ENCODE results near the gene ZNRF3. TPM values are rescaled to one million over a fixed set of nuclear protein-coding genes. Genes with fewer than 3 reads are reported as not detected.

Gene ZNRF3
- total RNA-seq, 2 donors from 2014 or later, result 7.8 to 8.6 TPM

DNA sequence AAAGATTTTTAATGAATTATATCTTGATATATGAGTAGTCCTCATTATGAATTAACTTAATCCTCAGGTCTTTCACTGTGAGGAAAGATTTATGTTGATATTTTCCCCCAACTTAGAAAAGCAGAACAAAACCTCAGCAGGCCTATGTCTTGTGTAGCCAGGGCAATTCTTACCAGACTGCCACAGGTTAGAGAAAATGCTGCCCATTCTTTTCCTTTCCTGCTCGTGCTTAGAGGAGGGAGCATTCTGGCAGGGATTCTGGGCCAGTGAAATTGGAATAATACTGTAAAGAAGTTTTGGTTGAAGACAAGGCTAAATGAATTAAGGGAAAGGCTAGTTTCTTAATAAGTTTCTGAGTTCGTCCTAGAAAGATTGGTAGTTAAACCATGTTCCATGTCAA, 56.6 kb downstream of the ZNRF3 start:
- ATAC-seq, result no peak
- intact Hi-C loops (cut with DNase I), result no loop called here
- no peaks in the 10 kb centered on the region for H3K27me3 ChIP-seq
- no peak overlapping the region for H3K4me3 ChIP-seq
- H3K4me1 ChIP-seq, result peaks cover 19% of the 10 kb centered on the region
- TF ChIP-seq, protein P1, sequence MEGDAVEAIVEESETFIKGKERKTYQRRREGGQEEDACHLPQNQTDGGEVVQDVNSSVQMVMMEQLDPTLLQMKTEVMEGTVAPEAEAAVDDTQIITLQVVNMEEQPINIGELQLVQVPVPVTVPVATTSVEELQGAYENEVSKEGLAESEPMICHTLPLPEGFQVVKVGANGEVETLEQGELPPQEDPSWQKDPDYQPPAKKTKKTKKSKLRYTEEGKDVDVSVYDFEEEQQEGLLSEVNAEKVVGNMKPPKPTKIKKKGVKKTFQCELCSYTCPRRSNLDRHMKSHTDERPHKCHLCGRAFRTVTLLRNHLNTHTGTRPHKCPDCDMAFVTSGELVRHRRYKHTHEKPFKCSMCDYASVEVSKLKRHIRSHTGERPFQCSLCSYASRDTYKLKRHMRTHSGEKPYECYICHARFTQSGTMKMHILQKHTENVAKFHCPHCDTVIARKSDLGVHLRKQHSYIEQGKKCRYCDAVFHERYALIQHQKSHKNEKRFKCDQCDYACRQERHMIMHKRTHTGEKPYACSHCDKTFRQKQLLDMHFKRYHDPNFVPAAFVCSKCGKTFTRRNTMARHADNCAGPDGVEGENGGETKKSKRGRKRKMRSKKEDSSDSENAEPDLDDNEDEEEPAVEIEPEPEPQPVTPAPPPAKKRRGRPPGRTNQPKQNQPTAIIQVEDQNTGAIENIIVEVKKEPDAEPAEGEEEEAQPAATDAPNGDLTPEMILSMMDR (IDR thresholded peaks at IDR 0.05), result no peak
- H3K27ac ChIP-seq, result no peak overlapping the region
- H3K9me3 ChIP-seq, result no peaks in the 10 kb centered on the region
- no peaks in the 10 kb centered on the region for H3K36me3 ChIP-seq (replicated peaks in 1 of 2; ENCODE audit: insufficient read depth in 1 of 2, low read depth in 2 of 2)
- DNase-seq, result no peak
- WGBS, 2 donors, result 51 to 64% methylated on average over 2 of the region's 2 CpGs

DNA sequence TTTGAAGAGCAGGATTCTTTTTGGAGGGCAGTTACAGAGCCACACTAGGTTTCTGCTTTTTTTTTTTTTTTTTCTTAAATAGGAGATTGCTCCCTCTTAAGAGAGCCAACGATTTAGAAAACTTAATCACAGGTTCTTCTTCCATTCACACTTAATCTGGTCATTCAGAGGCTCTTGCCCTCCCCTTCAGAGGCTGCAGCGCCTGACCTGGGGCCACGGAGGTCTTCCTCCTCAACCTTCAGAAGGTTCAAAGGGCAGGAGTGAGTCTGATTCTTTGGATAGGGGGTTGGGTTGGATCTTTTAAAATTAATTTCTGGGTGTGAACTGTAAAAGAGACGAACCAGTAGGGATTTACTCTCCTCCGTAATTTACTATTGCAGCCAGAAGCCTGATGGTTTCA, 57.1 kb downstream of the ZNRF3 start:
- Histone ChIP-seq H3K27ac (no peak overlapping the region), H3K4me1 (peaks cover 19% of the 10 kb centered on the region)
- WGBS, 2 donors, result 70 to 71% methylated on average over 5 of the region's 5 CpGs

DNA sequence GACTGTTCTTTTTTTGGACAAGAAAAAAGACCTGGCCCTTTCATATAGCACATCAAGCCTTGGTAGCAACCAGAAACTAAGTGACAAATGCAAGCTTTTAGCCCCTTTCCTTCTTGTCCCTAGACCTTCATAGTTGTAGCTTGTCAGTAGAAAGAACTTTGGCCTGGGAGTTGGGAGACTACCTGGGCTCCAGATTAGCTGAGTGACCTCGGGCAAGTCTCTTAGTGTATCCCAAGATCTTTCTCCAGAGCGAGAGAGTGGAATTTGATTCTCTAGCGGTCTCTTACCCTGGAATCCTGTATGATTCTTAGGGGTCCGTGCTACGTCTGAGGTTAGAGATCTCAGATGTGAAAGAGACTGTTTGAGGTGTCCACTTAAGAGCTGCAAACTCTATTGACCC, 59.0 kb downstream of the ZNRF3 start:
- intact Hi-C loops (cut with DNase I), result no loop called here
- TF ChIP-seq, protein P1 (IDR thresholded peaks at IDR 0.05), result no peak
- TF ChIP-seq POLR2A (IDR thresholded peaks at IDR 0.05), result no peak
- Histone ChIP-seq H3K27me3 (no peaks in the 10 kb centered on the region), H3K27ac (no peak overlapping the region), H3K4me1 (peaks cover 19% of the 10 kb centered on the region), H3K9me3 (no peaks in the 10 kb centered on the region), H3K36me3 (replicated peaks in 1 of 2; ENCODE audit: insufficient read depth in 1 of 2, low read depth in 2 of 2) (no peaks in the 10 kb centered on the region), H3K4me3 (no peak overlapping the region)
- DNase-seq (no peak), ATAC-seq (no peak)
- WGBS, 2 donors, result 64 to 86% methylated on average over 5 of the region's 5 CpGs

More for the DNA sequence above, 57.1 kb downstream of the ZNRF3 start:
- Histone ChIP-seq H3K4me3 (no peak overlapping the region), H3K9me3 (no peaks in the 10 kb centered on the region), H3K27me3 (no peaks in the 10 kb centered on the region), H3K36me3 (replicated peaks in 1 of 2; ENCODE audit: insufficient read depth in 1 of 2, low read depth in 2 of 2) (no peaks in the 10 kb centered on the region)
- TF ChIP-seq, protein P1 (IDR thresholded peaks at IDR 0.05), result no peak
- TF ChIP-seq POLR2A (IDR thresholded peaks at IDR 0.05), result no peak
- ATAC-seq, result no peak
- DNase-seq, result no peak
- intact Hi-C loops (cut with DNase I), result no loop called here

DNA sequence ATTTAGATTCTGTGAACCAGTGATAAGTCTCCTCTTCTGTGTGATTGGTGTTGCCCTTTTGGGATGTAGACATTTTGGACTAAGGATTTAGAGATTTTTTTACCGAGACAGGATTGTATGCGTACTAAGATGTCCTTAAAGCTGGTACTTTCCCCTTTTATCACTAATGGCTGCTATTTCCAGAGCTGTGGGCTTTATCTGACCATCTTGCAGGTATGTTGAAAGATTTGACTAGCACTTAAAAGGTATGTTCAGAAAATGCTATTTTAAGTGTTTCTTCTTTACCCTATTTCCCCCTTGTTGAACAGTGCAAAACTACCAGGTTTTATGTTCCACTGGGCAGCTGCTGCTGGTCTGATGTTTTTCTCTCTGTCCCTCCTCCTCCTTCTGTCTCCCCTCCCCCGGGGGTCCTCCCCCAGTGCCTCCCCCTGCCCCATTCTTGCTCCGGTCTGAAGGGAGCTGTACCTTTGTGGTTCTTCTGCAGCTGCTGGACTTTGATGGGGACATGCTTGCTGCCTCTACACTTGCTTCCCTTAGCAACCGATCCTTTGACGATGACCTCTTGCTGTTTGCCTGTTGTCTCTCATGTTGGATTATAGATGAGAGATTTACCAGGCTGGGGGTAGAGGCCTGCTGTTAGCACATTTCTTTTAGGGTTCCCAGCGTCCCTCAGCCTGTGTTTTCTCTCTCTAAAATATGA, 59.6 kb downstream of the ZNRF3 start:
- Histone ChIP-seq H3K4me1 (peaks cover 19% of the 10 kb centered on the region), H3K27me3 (no peaks in the 10 kb centered on the region), H3K36me3 (replicated peaks in 1 of 2; ENCODE audit: insufficient read depth in 1 of 2, low read depth in 2 of 2) (no peaks in the 10 kb centered on the region), H3K9me3 (no peaks in the 10 kb centered on the region), H3K27ac (no peak overlapping the region), H3K4me3 (no peak overlapping the region)
- WGBS, 2 donors, result 57 to 67% methylated on average over 7 of the region's 7 CpGs
- ATAC-seq (no peak), DNase-seq (no peak)
- TF ChIP-seq, protein P1 (IDR thresholded peaks at IDR 0.05), result no peak
- TF ChIP-seq POLR2A (IDR thresholded peaks at IDR 0.05), result no peak
- intact Hi-C loops (cut with DNase I), result no loop called here

DNA sequence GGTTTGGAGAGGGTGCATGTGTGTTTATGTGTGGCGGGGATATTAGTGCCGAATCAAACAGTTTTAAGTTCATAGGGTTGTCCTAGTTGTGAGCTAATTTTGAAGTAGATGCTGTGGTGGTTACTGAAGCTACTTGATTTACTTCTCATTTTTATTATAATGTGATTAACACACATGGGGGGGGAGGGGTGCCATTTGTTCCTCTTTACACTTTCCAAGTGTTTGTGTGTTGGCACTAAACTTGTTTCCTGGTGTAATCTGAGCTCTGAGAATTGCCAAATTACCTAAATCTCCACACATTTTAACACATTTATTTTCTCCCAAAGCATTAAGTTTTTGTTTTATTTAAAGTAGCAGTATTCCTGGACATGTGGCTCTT, 60.1 kb downstream of the ZNRF3 start:
- H3K36me3 ChIP-seq (replicated peaks in 1 of 2; ENCODE audit: insufficient read depth in 1 of 2, low read depth in 2 of 2), result no peaks in the 10 kb centered on the region
- H3K27me3 ChIP-seq, result no peaks in the 10 kb centered on the region
- ATAC-seq, result no peak

More for the DNA sequence above, 60.1 kb downstream of the ZNRF3 start:
- 72 to 93% methylated on average over 2 of the region's 2 CpGs for WGBS, 2 donors
- TF ChIP-seq, protein P1 (IDR thresholded peaks at IDR 0.05), result no peak
- no peak for TF ChIP-seq POLR2A (IDR thresholded peaks at IDR 0.05)
- Histone ChIP-seq H3K4me3 (no peak overlapping the region), H3K9me3 (no peaks in the 10 kb centered on the region), H3K4me1 (peaks cover 24% of the 10 kb centered on the region), H3K27ac (no peak overlapping the region)
- peak in 2 of 4 donors; percentile 49 to 57 for DNase-seq
- intact Hi-C loops (cut with DNase I), result no loop called here

Data from body of pancreas (tissue), 4 donors.